ENCODE results near the gene POLE2.
A peak's percentile ranks its signal among the peaks of the same experiment; 100 is the strongest.
"Not testable (repeated sequence)": the region's sequence is repeated elsewhere in the genome, so short reads cannot be mapped to it uniquely, and the experiment has no call there.

The POLE2 gene

GRCh38 chr14:49659526-49660455 is 28.2 kb downstream of the POLE2 start:
- no peak for DNase-seq (ENCODE audit: low spot score)

GRCh38 chr14:49657500-49657899 is 30.5 kb downstream of the POLE2 start:
- not testable (repeated sequence) for DNase-seq (ENCODE audit: low spot score)

GRCh38 chr14:49654511-49654910 is 33.5 kb downstream of the POLE2 start:
- DNase-seq (ENCODE audit: low spot score): no peak

GRCh38 chr14:49653508-49653907 is 34.5 kb downstream of the POLE2 start:
- no peak for DNase-seq (ENCODE audit: low spot score)

GRCh38 chr14:49642163-49642562 is 45.9 kb downstream of the POLE2 start:
- DNase-seq (ENCODE audit: low spot score): no peak

- no peak for DNase-seq (ENCODE audit: low spot score)
These were observed 46.3 kb downstream of the POLE2 start for GRCh38 chr14:49641697-49642129.

GRCh38 chr14:49640540-49641417 is 47.2 kb downstream of the POLE2 start:
- no peak for DNase-seq (ENCODE audit: low spot score)

GRCh38 chr14:49637534-49638078 is 50.4 kb downstream of the POLE2 start:
- no peak for DNase-seq (ENCODE audit: low spot score)

- no peak for DNase-seq (ENCODE audit: low spot score)
These were observed 51.1 kb downstream of the POLE2 start for GRCh38 chr14:49636866-49637265.

GRCh38 chr14:49634547-49635334 is 53.3 kb downstream of the POLE2 start, which contains the start of gene DNAAF2:
DNAAF2 (minus strand) TSS chr14:49635244; CDS start chr14:49635149, 95 bp downstream.
- DNase-seq (ENCODE audit: low spot score): peak; percentile 49

- DNase-seq (ENCODE audit: low spot score): peak; percentile 92
These were observed 54.1 kb downstream of the POLE2 start for GRCh38 chr14:49633640-49634546.

GRCh38 chr14:49623941-49624839 is 63.8 kb downstream of the POLE2 start:
- DNase-seq (ENCODE audit: low spot score): no peak

GRCh38 chr14:49623387-49623786 is 64.6 kb downstream of the POLE2 start:
- DNase-seq (ENCODE audit: low spot score): no peak

GRCh38 chr14:49622022-49622607 is 65.9 kb downstream of the POLE2 start:
- DNase-seq (ENCODE audit: low spot score): no peak

GRCh38 chr14:49621114-49621881 is 66.7 kb downstream of the POLE2 start:
- peak; percentile 60 for DNase-seq (ENCODE audit: low spot score)

- DNase-seq (ENCODE audit: low spot score): peak; percentile 97
These were observed 67.6 kb downstream of the POLE2 start, which contains the start of the genes MGAT2 and RPL36AL for GRCh38 chr14:49620182-49621113. MGAT2 (plus strand) TSS chr14:49620799; CDS start chr14:49621269, 470 bp downstream. RPL36AL (minus strand) TSS chr14:49620626; CDS start chr14:49619104, 1,522 bp downstream.

Measured in SK-N-DZ (cell line).